GM12875 (cell line): ENCODE data around the gene ZNF335.

Experiments
- H3K4me3 ChIP-seq: one replicate; pipeline ENCODE4 v1.5.1; 2011; ENCODE audit warnings: low read depth, low read length, control low read depth
- TF ChIP-seq, protein P1 (sequence below): IDR thresholded peaks from 2 replicates; pipeline ENCODE4 v1.5.1; 2011; ENCODE audit warnings: low read depth, mild to moderate bottlenecking, control low read depth, inconsistent platforms, low read length, moderate library complexity, borderline replicate concordance; ENCODE audit not compliant: insufficient read depth

ZNF335 gene

DNA sequence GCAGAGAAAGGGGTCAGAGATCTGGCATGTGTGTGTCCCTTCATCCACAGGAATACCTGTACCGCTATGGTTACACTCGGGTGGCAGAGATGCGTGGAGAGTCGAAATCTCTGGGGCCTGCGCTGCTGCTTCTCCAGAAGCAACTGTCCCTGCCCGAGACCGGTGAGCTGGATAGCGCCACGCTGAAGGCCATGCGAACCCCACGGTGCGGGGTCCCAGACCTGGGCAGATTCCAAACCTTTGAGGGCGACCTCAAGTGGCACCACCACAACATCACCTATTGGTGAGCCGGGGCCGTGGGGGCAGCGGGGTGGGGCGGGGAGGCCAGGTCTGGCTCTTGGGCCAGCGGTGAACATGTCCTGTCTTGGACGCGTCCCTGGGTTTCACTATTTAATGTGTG is 37.8 kb upstream of the ZNF335 start:
- H3K4me3 ChIP-seq = no peak overlapping the region
- TF ChIP-seq, protein P1, sequence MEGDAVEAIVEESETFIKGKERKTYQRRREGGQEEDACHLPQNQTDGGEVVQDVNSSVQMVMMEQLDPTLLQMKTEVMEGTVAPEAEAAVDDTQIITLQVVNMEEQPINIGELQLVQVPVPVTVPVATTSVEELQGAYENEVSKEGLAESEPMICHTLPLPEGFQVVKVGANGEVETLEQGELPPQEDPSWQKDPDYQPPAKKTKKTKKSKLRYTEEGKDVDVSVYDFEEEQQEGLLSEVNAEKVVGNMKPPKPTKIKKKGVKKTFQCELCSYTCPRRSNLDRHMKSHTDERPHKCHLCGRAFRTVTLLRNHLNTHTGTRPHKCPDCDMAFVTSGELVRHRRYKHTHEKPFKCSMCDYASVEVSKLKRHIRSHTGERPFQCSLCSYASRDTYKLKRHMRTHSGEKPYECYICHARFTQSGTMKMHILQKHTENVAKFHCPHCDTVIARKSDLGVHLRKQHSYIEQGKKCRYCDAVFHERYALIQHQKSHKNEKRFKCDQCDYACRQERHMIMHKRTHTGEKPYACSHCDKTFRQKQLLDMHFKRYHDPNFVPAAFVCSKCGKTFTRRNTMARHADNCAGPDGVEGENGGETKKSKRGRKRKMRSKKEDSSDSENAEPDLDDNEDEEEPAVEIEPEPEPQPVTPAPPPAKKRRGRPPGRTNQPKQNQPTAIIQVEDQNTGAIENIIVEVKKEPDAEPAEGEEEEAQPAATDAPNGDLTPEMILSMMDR = no peak

DNA sequence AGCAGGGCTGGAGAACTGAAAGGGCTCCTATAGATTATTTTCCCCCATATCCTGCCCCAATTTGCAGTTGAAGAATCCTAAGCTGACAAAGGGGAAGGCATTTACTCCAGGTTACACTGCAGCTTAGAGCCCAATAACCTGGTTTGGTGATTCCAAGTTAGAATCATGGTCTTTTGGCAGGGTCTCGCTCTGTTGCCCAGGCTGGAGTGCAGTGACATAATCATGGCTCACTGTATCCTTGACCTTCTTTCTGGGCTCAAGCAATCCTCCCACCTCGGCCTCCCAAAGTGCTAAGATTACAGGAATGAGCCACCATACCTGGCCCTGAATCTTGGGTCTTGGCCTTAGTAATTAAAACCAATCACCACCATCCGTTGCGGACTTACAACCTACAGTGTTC is 35.7 kb upstream of the ZNF335 start:
- TF ChIP-seq, protein P1 = no peak
- no peak overlapping the region for H3K4me3 ChIP-seq

DNA sequence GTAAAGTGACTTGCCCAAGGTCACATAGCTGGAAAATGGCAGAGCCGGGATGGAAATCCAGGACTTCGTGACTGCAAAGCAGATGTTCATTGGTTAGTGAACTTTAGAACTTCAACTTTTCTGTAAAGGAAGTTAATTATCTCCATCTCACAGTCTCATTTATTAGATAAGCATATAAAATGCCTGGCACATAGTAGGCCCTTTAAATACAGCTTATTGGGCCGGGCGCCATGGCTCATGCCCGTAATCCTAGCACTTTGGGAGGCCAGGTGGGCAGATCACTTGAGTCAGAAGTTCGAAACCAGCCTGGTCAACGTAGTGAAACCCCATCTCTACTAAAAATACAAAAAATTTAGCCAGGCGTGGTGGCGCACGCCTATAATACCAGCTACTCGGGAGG is 35.0 kb upstream of the ZNF335 start:
- TF ChIP-seq, protein P1 = no peak
- no peak overlapping the region for H3K4me3 ChIP-seq

DNA sequence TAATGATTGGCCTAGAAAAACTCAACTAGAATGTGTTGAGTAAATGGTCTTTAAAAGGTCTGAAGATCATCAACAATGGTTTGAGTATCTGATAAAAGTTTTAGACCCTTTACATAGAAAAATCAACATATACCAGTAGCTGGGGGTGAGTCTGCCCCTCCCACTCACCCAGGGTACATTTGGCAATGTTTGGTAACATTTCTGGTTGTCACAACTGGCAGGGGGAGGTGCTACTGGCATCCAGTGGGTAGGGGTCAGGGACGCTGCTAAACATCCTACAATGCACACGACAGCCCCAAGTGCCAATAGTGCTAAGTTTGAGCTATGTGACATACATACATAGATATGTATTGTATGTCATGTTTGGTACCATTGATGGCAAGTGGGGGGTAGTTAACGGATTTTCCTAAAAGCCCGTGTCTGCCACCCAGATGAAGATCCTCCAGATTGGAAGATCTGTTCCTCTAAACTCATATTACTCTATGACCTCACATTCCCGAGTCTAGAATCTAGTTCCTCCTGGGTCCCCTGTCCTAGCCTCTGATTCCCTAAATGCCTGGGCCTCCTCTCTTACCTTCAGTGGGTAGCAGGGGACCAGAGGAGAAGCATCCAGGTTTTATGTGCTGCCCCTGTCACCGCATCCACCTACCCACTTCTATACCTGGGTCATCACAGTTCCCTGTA is 34.2 kb upstream of the ZNF335 start:
- TF ChIP-seq, protein P1 = no peak
- H3K4me3 ChIP-seq = no peak overlapping the region

DNA sequence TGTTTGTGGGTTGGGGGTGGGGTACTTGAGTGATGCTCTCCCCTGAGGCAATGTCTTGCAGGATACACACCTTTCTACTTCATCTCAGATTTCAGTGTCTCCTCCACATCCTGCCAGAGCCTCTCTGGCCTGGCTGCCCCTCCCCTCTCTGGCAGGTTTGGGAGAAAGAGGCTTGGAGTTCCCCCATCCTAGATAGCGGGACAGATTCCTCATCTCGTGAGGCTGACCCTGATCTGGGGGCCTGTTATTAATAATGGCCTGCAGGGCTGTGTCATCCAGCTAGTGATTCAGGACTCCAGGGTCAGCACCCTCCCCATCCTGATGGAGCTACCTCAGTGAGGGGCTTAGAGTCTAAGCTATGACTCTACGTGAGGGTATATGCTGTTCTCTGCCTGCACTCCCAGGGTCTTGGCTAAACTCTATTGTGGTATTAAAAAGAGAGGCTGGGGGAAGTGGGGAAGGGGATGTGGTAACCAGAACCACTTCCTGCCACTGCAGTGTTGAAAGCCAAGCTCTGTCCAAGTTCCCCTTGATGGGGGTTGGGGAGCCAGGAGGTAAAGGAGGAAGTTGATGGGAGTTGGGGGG is 33.0 kb upstream of the ZNF335 start:
- TF ChIP-seq, protein P1 = no peak
- H3K4me3 ChIP-seq = no peak overlapping the region

DNA sequence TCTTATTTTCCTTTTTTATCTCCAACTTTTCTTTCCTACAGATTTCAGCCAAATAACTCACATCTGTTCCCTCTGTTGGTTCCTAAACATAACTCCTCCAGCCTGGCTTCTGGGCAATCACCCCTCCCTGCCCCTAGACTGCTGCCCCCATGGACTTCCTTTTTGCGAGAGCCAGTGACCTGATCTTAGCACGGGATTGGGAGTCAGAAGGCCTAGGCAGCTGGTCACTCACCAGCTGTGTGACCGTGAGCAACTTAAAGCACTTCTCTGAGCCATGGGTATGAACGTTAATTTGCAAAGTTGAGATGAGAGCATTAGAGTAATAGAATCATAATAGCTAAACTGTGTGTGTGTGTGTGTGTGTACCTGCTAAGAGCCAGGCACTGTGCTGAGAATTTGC is 32.2 kb upstream of the ZNF335 start:
- no peak overlapping the region for H3K4me3 ChIP-seq
- TF ChIP-seq, protein P1 = no peak

DNA sequence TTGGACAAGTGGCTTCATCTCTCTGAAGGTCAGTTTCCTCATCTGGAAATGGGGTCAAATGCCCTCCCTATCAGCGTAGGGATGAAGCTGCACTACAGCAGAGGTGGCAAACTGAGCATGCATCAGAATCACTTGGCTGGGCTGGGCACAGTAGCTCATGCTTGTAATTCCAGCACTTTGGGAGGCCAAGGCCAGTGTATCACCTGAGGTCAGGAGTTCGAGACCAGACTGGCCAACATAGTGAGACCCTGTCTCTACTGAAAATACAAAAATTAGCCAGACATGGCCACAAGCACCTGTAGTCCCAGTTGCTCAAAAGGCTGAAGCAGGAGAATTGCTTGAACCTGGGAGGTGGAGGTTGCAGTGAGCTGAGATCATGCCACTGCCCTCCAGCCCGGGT is 30.0 kb upstream of the ZNF335 start:
- TF ChIP-seq, protein P1 = no peak

More for the DNA sequence above, 30.0 kb upstream of the ZNF335 start:
- no peak overlapping the region for H3K4me3 ChIP-seq
